Suprapubic skin (tissue), 4 donors: ENCODE measurements around the gene BASP1. TPM values are rescaled to one million over a fixed set of nuclear protein-coding genes. Genes with fewer than 3 reads are reported as not detected.

Experiments used
- DNase-seq, 2 donors: peaks; one replicate each; pipeline ENCODE4 v3.0.0-alpha.2; 2019; ENCODE audit warnings: low spot score in 2 of 2
- H3K27ac ChIP-seq: fragments of 200-600 bp; sonication (generic); one replicate; pipeline ENCODE4 v1.5.1; 2019
- H3K27me3 ChIP-seq: fragments of 200-600 bp; sonication (generic); one replicate; pipeline ENCODE4 v1.5.1; 2019
- H3K36me3 ChIP-seq: fragments of 200-600 bp; sonication (generic); one replicate; pipeline ENCODE4 v1.5.1; 2019
- H3K4me1 ChIP-seq: fragments of 200-600 bp; sonication (generic); one replicate; pipeline ENCODE4 v1.5.1; 2019
- H3K4me3 ChIP-seq: fragments of 200-600 bp; sonication (generic); one replicate; pipeline ENCODE4 v1.5.1; 2019; ENCODE audit warnings: mild to moderate bottlenecking
- H3K9me3 ChIP-seq: fragments of 200-600 bp; sonication (generic); one replicate; pipeline ENCODE4 v1.5.1; 2019
- CTCF ChIP-seq, 2 donors: fragments of 200-600 bp in 1 of 2; fragments of 450-650 bp in 1 of 2; sonication (generic) in 1 of 2; IDR thresholded peaks; one replicate each; pipeline ENCODE4 v1.5.1; 2016 to 2019; ENCODE audit warnings: antibody characterized with exemption in 2 of 2, mild to moderate bottlenecking in 1 of 2, moderate library complexity in 1 of 2
- EP300 ChIP-seq: sonication (generic); formaldehyde crosslinking; IDR thresholded peaks from one replicate; pipeline ENCODE4 v1.6.1; 2017; ENCODE audit warnings: antibody characterized with exemption
- POLR2A ChIP-seq, 2 donors: fragments of 450-650 bp; IDR thresholded peaks; one replicate each; pipeline ENCODE4 v1.6.1; 2017; ENCODE audit warnings: antibody characterized with exemption in 2 of 2, mild to moderate bottlenecking in 2 of 2, moderate library complexity in 2 of 2
- POLR2AphosphoS5 ChIP-seq, 3 donors: sonication (generic); formaldehyde crosslinking; IDR thresholded peaks; one replicate each; pipeline ENCODE4 v1.6.1; 2017; ENCODE audit warnings: antibody characterized with exemption in 3 of 3
- WGBS: methylation state at CpG from one replicate; pipeline ENCODE4 v1.1.5; 2018; 5-methylcytosine and 5-hydroxymethylcytosine counted together
- total RNA-seq, 4 donors: library from RNA; depleted of rRNA; stranded (reverse); fragments of >200 nt; gene quantifications; one replicate each; pipeline ENCODE4 v1.1.0, GENCODE V29; 2016

The BASP1 gene
- total RNA-seq, 4 donors from 2014 or later = 20.7 to 31.9 (median 26.2) TPM

GRCh38 chr5:17177501-17178372 lies 39.7 kb upstream of the BASP1 start:
- Histone ChIP-seq H3K4me3 (no peak overlapping the region), H3K4me1 (no peaks in the 10 kb centered on the region), H3K36me3 (no peaks in the 10 kb centered on the region), H3K9me3 (no peaks in the 10 kb centered on the region), H3K27me3 (no peaks in the 10 kb centered on the region), H3K27ac (no peak overlapping the region)
- no peak for TF ChIP-seq POLR2A (IDR thresholded peaks at IDR 0.05)
- no peak for TF ChIP-seq EP300
- no peak for TF ChIP-seq CTCF (IDR thresholded peaks at IDR 0.05)
- no peak for TF ChIP-seq POLR2AphosphoS5 (IDR thresholded peaks at IDR 0.05)
- 82% methylated on average over 6 of the region's 6 CpGs for WGBS
- no peak for DNase-seq

- WGBS = 86% methylated on average over 2 of the region's 2 CpGs
- no peak for DNase-seq
- Histone ChIP-seq H3K27ac (no peak overlapping the region), H3K9me3 (no peaks in the 10 kb centered on the region), H3K4me1 (no peaks in the 10 kb centered on the region), H3K4me3 (no peak overlapping the region), H3K36me3 (no peaks in the 10 kb centered on the region), H3K27me3 (no peaks in the 10 kb centered on the region)
- TF ChIP-seq CTCF (IDR thresholded peaks at IDR 0.05) = no peak
- no peak for TF ChIP-seq EP300
- TF ChIP-seq POLR2A (IDR thresholded peaks at IDR 0.05) = no peak
- no peak for TF ChIP-seq POLR2AphosphoS5 (IDR thresholded peaks at IDR 0.05)
These were observed 39.1 kb upstream of the BASP1 start for GRCh38 chr5:17178373-17178675.

GRCh38 chr5:17180330-17180843 lies 37.0 kb upstream of the BASP1 start:
- Histone ChIP-seq H3K9me3 (no peaks in the 10 kb centered on the region), H3K27ac (no peak overlapping the region), H3K27me3 (no peaks in the 10 kb centered on the region), H3K4me3 (no peak overlapping the region), H3K36me3 (no peaks in the 10 kb centered on the region), H3K4me1 (peaks cover 7% of the 10 kb centered on the region)
- DNase-seq = no peak
- no peak for TF ChIP-seq EP300
- TF ChIP-seq CTCF (IDR thresholded peaks at IDR 0.05) = no peak
- no peak for TF ChIP-seq POLR2AphosphoS5 (IDR thresholded peaks at IDR 0.05)
- no peak for TF ChIP-seq POLR2A (IDR thresholded peaks at IDR 0.05)
- 84% methylated on average over 6 of the region's 6 CpGs for WGBS

- H3K36me3 ChIP-seq = no peaks in the 10 kb centered on the region
- H3K27ac ChIP-seq = no peak overlapping the region
- H3K9me3 ChIP-seq = no peaks in the 10 kb centered on the region
- peaks cover 14% of the 10 kb centered on the region for H3K4me1 ChIP-seq
- H3K4me3 ChIP-seq = no peak overlapping the region
- no peak for TF ChIP-seq EP300
- no peak for TF ChIP-seq POLR2AphosphoS5 (IDR thresholded peaks at IDR 0.05)
- TF ChIP-seq CTCF (IDR thresholded peaks at IDR 0.05) = no peak
- no peak for TF ChIP-seq POLR2A (IDR thresholded peaks at IDR 0.05)
- WGBS = 74% methylated on average over 11 of the region's 11 CpGs
- no peaks in the 10 kb centered on the region for H3K27me3 ChIP-seq
- no peak for DNase-seq
These were observed 36.3 kb upstream of the BASP1 start for GRCh38 chr5:17180864-17181723.

GRCh38 chr5:17182494-17182893 lies 34.9 kb upstream of the BASP1 start:
- Histone ChIP-seq H3K27me3 (no peaks in the 10 kb centered on the region), H3K4me1 (peaks cover 19% of the 10 kb centered on the region), H3K36me3 (no peaks in the 10 kb centered on the region), H3K4me3 (no peak overlapping the region), H3K27ac (no peak overlapping the region), H3K9me3 (no peaks in the 10 kb centered on the region)
- no peak for TF ChIP-seq POLR2AphosphoS5 (IDR thresholded peaks at IDR 0.05)
- no peak for TF ChIP-seq CTCF (IDR thresholded peaks at IDR 0.05)
- TF ChIP-seq EP300 = no peak
- no peak for TF ChIP-seq POLR2A (IDR thresholded peaks at IDR 0.05)
- DNase-seq = no peak
- 77% methylated on average over 3 of the region's 3 CpGs for WGBS
